ENCODE results near the gene PITPNC1. TPM values are rescaled to one million over a fixed set of nuclear protein-coding genes. Genes with fewer than 3 reads are reported as not detected.

Gene PITPNC1
- polyA plus RNA-seq, 1 of the 3 experiments (the other 2 are of a cell fraction): 18.4 TPM

DNA sequence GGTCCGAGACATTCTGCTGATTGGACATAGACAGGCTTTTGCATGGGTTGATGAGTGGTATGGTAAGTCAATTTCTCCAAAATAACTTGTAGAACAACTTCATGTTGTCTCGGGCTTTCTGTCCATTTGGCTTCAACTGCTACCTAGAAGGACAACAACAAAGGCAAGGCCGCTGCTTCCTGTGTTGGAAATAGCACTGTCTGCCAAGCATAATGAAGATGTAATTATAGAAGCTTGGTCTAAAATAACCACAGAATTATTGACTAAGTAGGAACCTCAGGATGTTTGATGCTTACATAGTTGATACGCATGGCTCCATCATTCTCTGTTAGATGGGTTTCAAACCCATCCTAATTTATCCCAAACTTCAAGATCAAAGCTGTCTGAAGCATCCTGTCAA is 298.4 kb downstream of the PITPNC1 start:
- CTCF ChIA-PET: interaction anchor here (0.6 to 16.1 kb wide), 4 partner anchors 14 to 299 kb away, joined by 3 to 241 read pairs (median 4); partner anchors contain the start of gene PITPNC1
- POLR2A ChIA-PET: no interaction called here

DNA sequence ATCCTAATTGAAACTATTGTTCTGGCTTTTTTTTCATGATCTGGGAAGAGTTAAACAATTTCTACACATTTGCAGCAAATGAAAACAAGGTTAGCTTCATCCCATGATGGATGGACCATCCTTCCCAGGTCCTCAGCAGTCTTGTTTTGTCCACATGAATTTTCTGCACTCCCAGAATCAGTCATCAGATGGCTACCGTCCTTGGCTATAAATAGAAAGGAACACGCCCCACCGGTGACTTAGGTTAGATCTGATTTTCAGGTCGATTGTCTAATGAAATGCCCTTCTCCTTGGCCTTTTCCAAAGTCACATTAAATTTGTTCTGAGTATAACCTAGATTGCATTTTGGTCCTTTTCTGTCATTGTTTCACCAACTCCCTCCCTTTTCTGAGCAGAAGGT is 299.2 kb downstream of the PITPNC1 start:
- DNase-seq: no peak
- H3K79me2 ChIP-seq (ENCODE audit: insufficient read depth): no peaks in the 10 kb centered on the region
- H3K9me3 ChIP-seq: no peaks in the 10 kb centered on the region
- no peak for TF ChIP-seq RAD21 (IDR thresholded peaks at IDR 0.05; ENCODE audit: low read length)
- TF ChIP-seq NRF1 (IDR thresholded peaks at IDR 0.05; ENCODE audit: low read depth, low read length): no peak
- no peak for TF ChIP-seq MEF2A (IDR thresholded peaks at IDR 0.05; ENCODE audit: borderline replicate concordance, low read depth)
- no peak for TF ChIP-seq SMC3 (IDR thresholded peaks at IDR 0.05; ENCODE audit: low read depth, low read length)
- TF ChIP-seq, protein P1, sequence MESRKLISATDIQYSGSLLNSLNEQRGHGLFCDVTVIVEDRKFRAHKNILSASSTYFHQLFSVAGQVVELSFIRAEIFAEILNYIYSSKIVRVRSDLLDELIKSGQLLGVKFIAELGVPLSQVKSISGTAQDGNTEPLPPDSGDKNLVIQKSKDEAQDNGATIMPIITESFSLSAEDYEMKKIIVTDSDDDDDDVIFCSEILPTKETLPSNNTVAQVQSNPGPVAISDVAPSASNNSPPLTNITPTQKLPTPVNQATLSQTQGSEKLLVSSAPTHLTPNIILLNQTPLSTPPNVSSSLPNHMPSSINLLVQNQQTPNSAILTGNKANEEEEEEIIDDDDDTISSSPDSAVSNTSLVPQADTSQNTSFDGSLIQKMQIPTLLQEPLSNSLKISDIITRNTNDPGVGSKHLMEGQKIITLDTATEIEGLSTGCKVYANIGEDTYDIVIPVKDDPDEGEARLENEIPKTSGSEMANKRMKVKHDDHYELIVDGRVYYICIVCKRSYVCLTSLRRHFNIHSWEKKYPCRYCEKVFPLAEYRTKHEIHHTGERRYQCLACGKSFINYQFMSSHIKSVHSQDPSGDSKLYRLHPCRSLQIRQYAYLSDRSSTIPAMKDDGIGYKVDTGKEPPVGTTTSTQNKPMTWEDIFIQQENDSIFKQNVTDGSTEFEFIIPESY (IDR thresholded peaks at IDR 0.05; ENCODE audit: borderline replicate concordance, low read depth): no peak
- TF ChIP-seq RCOR1 (IDR thresholded peaks at IDR 0.05; ENCODE audit: low read length): no peak
- no peak for TF ChIP-seq ELF1 (IDR thresholded peaks at IDR 0.05)
- no peak for TF ChIP-seq SIN3A (IDR thresholded peaks at IDR 0.05; ENCODE audit: borderline replicate concordance, low read depth, low read length)
- TF ChIP-seq, protein P2, sequence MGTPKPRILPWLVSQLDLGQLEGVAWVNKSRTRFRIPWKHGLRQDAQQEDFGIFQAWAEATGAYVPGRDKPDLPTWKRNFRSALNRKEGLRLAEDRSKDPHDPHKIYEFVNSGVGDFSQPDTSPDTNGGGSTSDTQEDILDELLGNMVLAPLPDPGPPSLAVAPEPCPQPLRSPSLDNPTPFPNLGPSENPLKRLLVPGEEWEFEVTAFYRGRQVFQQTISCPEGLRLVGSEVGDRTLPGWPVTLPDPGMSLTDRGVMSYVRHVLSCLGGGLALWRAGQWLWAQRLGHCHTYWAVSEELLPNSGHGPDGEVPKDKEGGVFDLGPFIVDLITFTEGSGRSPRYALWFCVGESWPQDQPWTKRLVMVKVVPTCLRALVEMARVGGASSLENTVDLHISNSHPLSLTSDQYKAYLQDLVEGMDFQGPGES (IDR thresholded peaks at IDR 0.05; ENCODE audit: low read depth, low read length): no peak
- TF ChIP-seq, protein P3, sequence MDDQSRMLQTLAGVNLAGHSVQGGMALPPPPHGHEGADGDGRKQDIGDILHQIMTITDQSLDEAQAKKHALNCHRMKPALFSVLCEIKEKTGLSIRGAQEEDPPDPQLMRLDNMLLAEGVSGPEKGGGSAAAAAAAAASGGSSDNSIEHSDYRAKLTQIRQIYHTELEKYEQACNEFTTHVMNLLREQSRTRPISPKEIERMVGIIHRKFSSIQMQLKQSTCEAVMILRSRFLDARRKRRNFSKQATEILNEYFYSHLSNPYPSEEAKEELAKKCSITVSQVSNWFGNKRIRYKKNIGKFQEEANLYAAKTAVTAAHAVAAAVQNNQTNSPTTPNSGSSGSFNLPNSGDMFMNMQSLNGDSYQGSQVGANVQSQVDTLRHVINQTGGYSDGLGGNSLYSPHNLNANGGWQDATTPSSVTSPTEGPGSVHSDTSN (IDR thresholded peaks at IDR 0.05): no peak
- TF ChIP-seq, protein P4, sequence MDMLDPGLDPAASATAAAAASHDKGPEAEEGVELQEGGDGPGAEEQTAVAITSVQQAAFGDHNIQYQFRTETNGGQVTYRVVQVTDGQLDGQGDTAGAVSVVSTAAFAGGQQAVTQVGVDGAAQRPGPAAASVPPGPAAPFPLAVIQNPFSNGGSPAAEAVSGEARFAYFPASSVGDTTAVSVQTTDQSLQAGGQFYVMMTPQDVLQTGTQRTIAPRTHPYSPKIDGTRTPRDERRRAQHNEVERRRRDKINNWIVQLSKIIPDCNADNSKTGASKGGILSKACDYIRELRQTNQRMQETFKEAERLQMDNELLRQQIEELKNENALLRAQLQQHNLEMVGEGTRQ (IDR thresholded peaks at IDR 0.05; ENCODE audit: borderline replicate concordance, low read depth, low read length): no peak
- no peak for TF ChIP-seq YY1 (IDR thresholded peaks at IDR 0.05; ENCODE audit: low read depth)
- no peak for TF ChIP-seq RFX5 (IDR thresholded peaks at IDR 0.05; ENCODE audit: low read length)
- WGBS (ENCODE audit: low lambda C conversion rate): 82% methylated on average over 4 of the region's 4 CpGs
- H3F3A ChIP-seq (replicated peaks; ENCODE audit: insufficient read depth): no peaks in the 10 kb centered on the region
- H3K4me3 ChIP-seq (ENCODE audit: low read depth in 2 of 2, low read length in 1 of 2): no peak overlapping the region
- H3K9ac ChIP-seq: no peak overlapping the region
- H4K20me1 ChIP-seq (ENCODE audit: insufficient read depth): no peaks in the 10 kb centered on the region
- no peak overlapping the region for H3K27ac ChIP-seq (ENCODE audit: low read depth in 2 of 2, low read length in 1 of 2)
- peaks cover 4 to 10% of the 10 kb centered on the region in 2 experiments for H3K36me3 ChIP-seq (replicated peaks in 1 of 2; ENCODE audit: control insufficient read depth in 1 of 2, insufficient read depth in 2 of 2, low read length in 1 of 2)
- CTCF ChIA-PET: interaction anchor here (0.6 to 16.1 kb wide), 6 partner anchors 10 to 300 kb away, joined by 3 to 241 read pairs (median 4); partner anchors contain the start of gene PITPNC1
- H3K9me2 ChIP-seq: no peaks in the 10 kb centered on the region
- H2AFZ ChIP-seq (ENCODE audit: low read depth): no peak overlapping the region
- POLR2A ChIA-PET: no interaction called here
- H3K4me1 ChIP-seq (ENCODE audit: control insufficient read depth in 1 of 2, insufficient read depth in 2 of 2, low read depth in 1 of 2, low read length in 1 of 2): peaks cover 3% of the 10 kb centered on the region in 2 experiments; a peak in 1 of 4 replicates
- no peak overlapping the region for H3K4me2 ChIP-seq
- H3K27me3 ChIP-seq (ENCODE audit: insufficient read depth): no peaks in the 10 kb centered on the region

More for the DNA sequence above, 298.4 kb downstream of the PITPNC1 start:
- WGBS (ENCODE audit: low lambda C conversion rate): 94% methylated on average over 4 of the region's 4 CpGs
- Histone ChIP-seq H4K20me1 (ENCODE audit: insufficient read depth) (no peaks in the 10 kb centered on the region), H3K4me1 (ENCODE audit: control insufficient read depth in 1 of 2, insufficient read depth in 2 of 2, low read depth in 1 of 2, low read length in 1 of 2) (peaks cover 3 to 8% of the 10 kb centered on the region in 2 experiments; a peak in 2 of 4 replicates), H3K4me3 (ENCODE audit: low read depth in 2 of 2, low read length in 1 of 2) (no peak overlapping the region), H3F3A (replicated peaks; ENCODE audit: insufficient read depth) (no peaks in the 10 kb centered on the region), H3K9me2 (no peaks in the 10 kb centered on the region), H3K4me2 (no peak overlapping the region), H3K9ac (no peak overlapping the region), H3K9me3 (no peaks in the 10 kb centered on the region), H3K36me3 (replicated peaks in 1 of 2; ENCODE audit: control insufficient read depth in 1 of 2, insufficient read depth in 2 of 2, low read length in 1 of 2) (peaks cover 4 to 10% of the 10 kb centered on the region in 2 experiments), H3K27ac (ENCODE audit: low read depth in 2 of 2, low read length in 1 of 2) (no peak overlapping the region), H3K27me3 (ENCODE audit: insufficient read depth) (no peaks in the 10 kb centered on the region), H3K79me2 (ENCODE audit: insufficient read depth) (no peaks in the 10 kb centered on the region), H2AFZ (ENCODE audit: low read depth) (no peak overlapping the region)
- no peak for DNase-seq
- TF ChIP-seq, protein P5, sequence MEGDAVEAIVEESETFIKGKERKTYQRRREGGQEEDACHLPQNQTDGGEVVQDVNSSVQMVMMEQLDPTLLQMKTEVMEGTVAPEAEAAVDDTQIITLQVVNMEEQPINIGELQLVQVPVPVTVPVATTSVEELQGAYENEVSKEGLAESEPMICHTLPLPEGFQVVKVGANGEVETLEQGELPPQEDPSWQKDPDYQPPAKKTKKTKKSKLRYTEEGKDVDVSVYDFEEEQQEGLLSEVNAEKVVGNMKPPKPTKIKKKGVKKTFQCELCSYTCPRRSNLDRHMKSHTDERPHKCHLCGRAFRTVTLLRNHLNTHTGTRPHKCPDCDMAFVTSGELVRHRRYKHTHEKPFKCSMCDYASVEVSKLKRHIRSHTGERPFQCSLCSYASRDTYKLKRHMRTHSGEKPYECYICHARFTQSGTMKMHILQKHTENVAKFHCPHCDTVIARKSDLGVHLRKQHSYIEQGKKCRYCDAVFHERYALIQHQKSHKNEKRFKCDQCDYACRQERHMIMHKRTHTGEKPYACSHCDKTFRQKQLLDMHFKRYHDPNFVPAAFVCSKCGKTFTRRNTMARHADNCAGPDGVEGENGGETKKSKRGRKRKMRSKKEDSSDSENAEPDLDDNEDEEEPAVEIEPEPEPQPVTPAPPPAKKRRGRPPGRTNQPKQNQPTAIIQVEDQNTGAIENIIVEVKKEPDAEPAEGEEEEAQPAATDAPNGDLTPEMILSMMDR (IDR thresholded peaks at IDR 0.05): no peak
